Gastroesophageal sphincter (tissue), 3 donors: ENCODE measurements around the gene FBXO38.

Experiments used
- CTCF ChIP-seq, 4 experiments: fragments of 200-600 bp in 2 of 4; fragments of 450-650 bp in 2 of 4; sonication (generic) in 1 of 4; IDR thresholded peaks; one replicate each; pipeline ENCODE4 v1.5.1; 2017 to 2019; ENCODE audit warnings: antibody characterized with exemption in 4 of 4, mild to moderate bottlenecking in 2 of 4, moderate library complexity in 2 of 4
- POLR2AphosphoS5 ChIP-seq: sonication (generic); formaldehyde crosslinking; IDR thresholded peaks from one replicate; pipeline ENCODE4 v1.6.1; 2017; ENCODE audit warnings: antibody characterized with exemption

- TF ChIP-seq POLR2AphosphoS5 (no peak), CTCF (IDR thresholded peaks at IDR 0.05) (peak in 3 of 4 experiments; percentile 33 to 61 (median 40))
Observed at GRCh38 chr5:148374690-148375360, 8.9 kb upstream of the FBXO38 start.
